Ishikawa (cell line): ENCODE measurements around the gene ARID4B.

Source experiments
- CEBPB ChIP-seq: IDR thresholded peaks from 2 replicates; pipeline ENCODE4 v1.6.1; 2012
- CREB1 ChIP-seq: IDR thresholded peaks from 2 replicates; pipeline ENCODE4 v1.6.1; 2012; ENCODE audit warnings: low read depth
- EGR1 ChIP-seq: IDR thresholded peaks from 2 replicates; pipeline ENCODE4 v1.6.1; 2012
- EP300 ChIP-seq: IDR thresholded peaks from 2 replicates; pipeline ENCODE4 v1.6.1; 2012; ENCODE audit warnings: borderline replicate concordance
- FOXM1 ChIP-seq: IDR thresholded peaks from 2 replicates; pipeline ENCODE4 v1.6.1; 2012; ENCODE audit warnings: low read depth, borderline replicate concordance
- NFIC ChIP-seq: IDR thresholded peaks from 2 replicates; pipeline ENCODE4 v1.6.1; 2012
- RAD21 ChIP-seq: IDR thresholded peaks from 2 replicates; pipeline ENCODE4 v1.6.1; 2012; ENCODE audit warnings: low read depth
- TAF1 ChIP-seq: IDR thresholded peaks from 2 replicates; pipeline ENCODE4 v1.6.1; 2012; ENCODE audit warnings: low read depth, mild to moderate bottlenecking
- TCF12 ChIP-seq: IDR thresholded peaks from 2 replicates; pipeline ENCODE4 v1.6.1; 2012; ENCODE audit warnings: low read depth
- TEAD4 ChIP-seq: IDR thresholded peaks from 2 replicates; pipeline ENCODE4 v1.6.1; 2012
- YY1 ChIP-seq: IDR thresholded peaks from 2 replicates; pipeline ENCODE4 v1.6.1; 2012; ENCODE audit warnings: low read depth
- ZBTB7A ChIP-seq: IDR thresholded peaks from 2 replicates; pipeline ENCODE4 v1.6.1; 2012; ENCODE audit warnings: low read depth
- TF ChIP-seq, protein P1 (sequence below): IDR thresholded peaks from 2 replicates; pipeline ENCODE4 v1.6.1; 2012; ENCODE audit warnings: low read depth, mild to moderate bottlenecking
- TF ChIP-seq, protein P2 (sequence below): IDR thresholded peaks from 2 replicates; pipeline ENCODE4 v1.6.1; 2012
- TF ChIP-seq, protein P3 (sequence below): IDR thresholded peaks from 2 replicates; pipeline ENCODE4 v1.6.1; 2012

ARID4B gene

DNA sequence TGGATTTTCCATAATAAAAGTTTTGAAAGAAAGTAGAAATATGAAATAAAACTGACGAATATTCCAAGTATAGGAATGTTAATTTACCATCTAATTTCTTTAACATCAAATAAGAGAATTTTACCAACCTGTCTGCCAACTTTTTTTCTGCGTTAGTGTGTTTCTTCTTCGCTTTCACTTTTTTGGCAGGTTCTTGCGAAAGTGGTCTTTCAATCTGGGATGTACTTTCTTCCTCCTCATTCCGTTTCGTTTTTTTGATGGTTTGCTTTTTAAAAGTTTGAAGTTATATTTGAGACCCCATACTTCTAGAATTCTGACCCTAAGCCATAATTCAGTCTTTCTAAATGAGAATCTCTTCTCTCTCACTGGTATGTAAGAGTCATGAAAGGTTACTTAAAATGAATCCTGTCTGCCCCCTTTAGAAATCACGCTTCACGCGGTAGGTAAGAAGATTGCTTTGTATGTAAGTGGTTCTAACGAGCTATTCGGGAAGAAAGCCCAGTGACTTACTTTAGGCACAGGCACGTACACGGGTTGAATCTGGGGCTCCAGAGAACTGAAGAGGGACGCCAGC is 167.5 kb downstream of the ARID4B start:
- TF ChIP-seq, protein P1, sequence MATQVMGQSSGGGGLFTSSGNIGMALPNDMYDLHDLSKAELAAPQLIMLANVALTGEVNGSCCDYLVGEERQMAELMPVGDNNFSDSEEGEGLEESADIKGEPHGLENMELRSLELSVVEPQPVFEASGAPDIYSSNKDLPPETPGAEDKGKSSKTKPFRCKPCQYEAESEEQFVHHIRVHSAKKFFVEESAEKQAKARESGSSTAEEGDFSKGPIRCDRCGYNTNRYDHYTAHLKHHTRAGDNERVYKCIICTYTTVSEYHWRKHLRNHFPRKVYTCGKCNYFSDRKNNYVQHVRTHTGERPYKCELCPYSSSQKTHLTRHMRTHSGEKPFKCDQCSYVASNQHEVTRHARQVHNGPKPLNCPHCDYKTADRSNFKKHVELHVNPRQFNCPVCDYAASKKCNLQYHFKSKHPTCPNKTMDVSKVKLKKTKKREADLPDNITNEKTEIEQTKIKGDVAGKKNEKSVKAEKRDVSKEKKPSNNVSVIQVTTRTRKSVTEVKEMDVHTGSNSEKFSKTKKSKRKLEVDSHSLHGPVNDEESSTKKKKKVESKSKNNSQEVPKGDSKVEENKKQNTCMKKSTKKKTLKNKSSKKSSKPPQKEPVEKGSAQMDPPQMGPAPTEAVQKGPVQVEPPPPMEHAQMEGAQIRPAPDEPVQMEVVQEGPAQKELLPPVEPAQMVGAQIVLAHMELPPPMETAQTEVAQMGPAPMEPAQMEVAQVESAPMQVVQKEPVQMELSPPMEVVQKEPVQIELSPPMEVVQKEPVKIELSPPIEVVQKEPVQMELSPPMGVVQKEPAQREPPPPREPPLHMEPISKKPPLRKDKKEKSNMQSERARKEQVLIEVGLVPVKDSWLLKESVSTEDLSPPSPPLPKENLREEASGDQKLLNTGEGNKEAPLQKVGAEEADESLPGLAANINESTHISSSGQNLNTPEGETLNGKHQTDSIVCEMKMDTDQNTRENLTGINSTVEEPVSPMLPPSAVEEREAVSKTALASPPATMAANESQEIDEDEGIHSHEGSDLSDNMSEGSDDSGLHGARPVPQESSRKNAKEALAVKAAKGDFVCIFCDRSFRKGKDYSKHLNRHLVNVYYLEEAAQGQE: no peak
- TF ChIP-seq NFIC (no peak), EGR1 (no peak), TAF1 (no peak), YY1 (no peak), TCF12 (no peak), RAD21 (no peak), ZBTB7A (no peak), CREB1 (no peak), TEAD4 (no peak), FOXM1 (no peak), EP300 (no peak), CEBPB (no peak)
- TF ChIP-seq, protein P2, sequence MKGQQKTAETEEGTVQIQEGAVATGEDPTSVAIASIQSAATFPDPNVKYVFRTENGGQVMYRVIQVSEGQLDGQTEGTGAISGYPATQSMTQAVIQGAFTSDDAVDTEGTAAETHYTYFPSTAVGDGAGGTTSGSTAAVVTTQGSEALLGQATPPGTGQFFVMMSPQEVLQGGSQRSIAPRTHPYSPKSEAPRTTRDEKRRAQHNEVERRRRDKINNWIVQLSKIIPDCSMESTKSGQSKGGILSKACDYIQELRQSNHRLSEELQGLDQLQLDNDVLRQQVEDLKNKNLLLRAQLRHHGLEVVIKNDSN: no peak
- TF ChIP-seq, protein P3, sequence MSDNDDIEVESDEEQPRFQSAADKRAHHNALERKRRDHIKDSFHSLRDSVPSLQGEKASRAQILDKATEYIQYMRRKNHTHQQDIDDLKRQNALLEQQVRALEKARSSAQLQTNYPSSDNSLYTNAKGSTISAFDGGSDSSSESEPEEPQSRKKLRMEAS: no peak

DNA sequence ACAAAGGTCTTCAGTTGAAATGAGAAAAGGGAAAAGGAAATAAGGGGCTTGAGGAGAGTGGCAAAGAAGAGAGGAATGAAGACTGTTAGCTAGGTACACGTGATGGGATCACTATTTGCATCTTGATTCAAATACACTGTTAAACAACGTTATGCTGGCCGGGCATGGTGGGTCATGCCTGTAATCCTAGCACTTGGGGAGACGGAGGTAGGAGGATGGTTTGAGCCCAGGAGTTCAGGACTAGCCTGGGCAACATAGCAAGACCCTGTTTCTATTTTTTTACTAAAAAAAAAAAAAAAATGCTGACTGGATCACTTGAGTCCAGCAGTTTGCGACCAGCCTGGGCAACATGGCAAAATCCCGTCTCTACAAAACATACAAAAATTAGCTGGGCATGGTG is 169.3 kb downstream of the ARID4B start:
- TF ChIP-seq TCF12: no peak
- no peak for TF ChIP-seq NFIC
- TF ChIP-seq, protein P3: no peak
- TF ChIP-seq FOXM1: no peak
- TF ChIP-seq ZBTB7A: no peak
- no peak for TF ChIP-seq CREB1
- TF ChIP-seq, protein P1: no peak
- TF ChIP-seq EP300: no peak
- no peak for TF ChIP-seq RAD21
- TF ChIP-seq CEBPB: no peak
- TF ChIP-seq EGR1: no peak
- no peak for TF ChIP-seq TEAD4
- TF ChIP-seq YY1: no peak

DNA sequence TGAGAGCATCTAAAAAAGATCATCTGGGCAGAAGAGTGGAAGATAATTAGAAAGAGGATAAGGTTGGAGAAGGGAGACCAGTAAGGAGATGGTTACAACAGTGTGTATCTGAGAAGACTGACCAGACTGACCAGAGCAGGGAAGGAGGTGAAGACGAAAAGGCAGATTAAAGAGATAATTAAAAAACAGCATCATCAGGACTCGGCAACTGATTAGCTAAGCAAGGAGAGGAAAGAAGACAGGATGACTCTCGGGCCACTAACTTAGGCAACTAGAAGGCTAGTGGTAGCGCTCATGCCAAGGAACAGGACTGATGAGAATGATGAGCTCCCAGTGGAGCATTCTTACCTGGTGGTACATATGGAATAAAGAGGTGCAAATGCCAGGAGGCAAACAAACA is 170.8 kb downstream of the ARID4B start:
- TF ChIP-seq, protein P3: no peak
- TF ChIP-seq CEBPB: no peak

DNA sequence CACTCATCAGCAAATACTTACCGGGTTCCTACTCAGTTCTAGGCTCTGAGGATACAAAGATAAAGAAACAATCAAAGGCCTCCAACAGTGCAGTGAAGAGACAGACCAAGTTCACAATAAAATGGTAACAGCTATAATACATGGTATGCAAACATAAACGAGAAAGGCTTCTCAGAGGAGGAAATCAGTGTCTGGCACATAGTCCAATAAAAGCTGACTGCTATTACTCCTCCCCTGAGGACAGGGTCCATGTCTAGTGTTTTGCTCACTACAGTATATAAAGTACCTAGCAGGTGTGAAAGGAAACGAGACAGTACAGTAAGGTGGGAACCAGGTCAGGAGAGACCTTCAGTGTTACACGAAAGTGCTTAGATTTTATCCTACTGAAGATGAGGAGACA is 171.2 kb downstream of the ARID4B start:
- TF ChIP-seq ZBTB7A (no peak), EP300 (no peak)
- TF ChIP-seq, protein P2: no peak

DNA sequence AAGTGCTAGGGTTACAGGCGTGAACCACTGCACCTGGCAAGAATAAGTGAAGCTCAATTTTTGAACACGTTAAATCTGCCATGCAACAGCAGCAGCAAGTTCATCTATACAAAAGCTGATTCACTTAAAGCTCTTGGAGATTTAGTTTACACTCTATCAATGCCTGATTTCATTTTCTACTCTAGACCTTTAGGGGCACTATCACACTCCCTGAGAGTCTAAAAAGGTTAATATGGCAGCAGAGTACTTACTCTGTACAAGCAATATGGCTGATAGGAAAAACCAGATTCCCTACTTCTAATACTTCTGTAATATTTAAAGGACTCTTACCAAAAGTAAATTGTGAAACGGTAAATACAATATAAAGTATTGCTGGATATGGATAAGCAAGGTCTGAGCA is 171.7 kb downstream of the ARID4B start:
- TF ChIP-seq, protein P1: no peak
